Endodermal cell (in vitro differentiated cells): ENCODE data around the gene PRKCE. TPM values are rescaled to one million over a fixed set of nuclear protein-coding genes. Genes with fewer than 3 reads are reported as not detected.
A peak's percentile ranks its signal among the peaks of the same experiment; 100 is the strongest.

Experiments used
- DNase-seq: peaks from one replicate; pipeline ENCODE4 v3.0.0-alpha.2; 2017
- H3K27ac ChIP-seq: 2 replicates; pipeline ENCODE4 v1.5.1; 2013; ENCODE audit warnings: mild to moderate bottlenecking, low read depth, low read length, moderate library complexity
- H3K27me3 ChIP-seq: 2 replicates; pipeline ENCODE4 v1.6.1; 2013; ENCODE audit warnings: mild to moderate bottlenecking, low read length, moderate library complexity; ENCODE audit not compliant: insufficient read depth, control insufficient read depth, poor library complexity, severe bottlenecking
- H3K36me3 ChIP-seq: 2 replicates; pipeline ENCODE4 v1.7.0; 2013; ENCODE audit warnings: mild to moderate bottlenecking, low read length, moderate library complexity; ENCODE audit not compliant: control insufficient read depth, insufficient read depth
- H3K4me1 ChIP-seq: one replicate; pipeline ENCODE4 v1.7.0; 2013; ENCODE audit warnings: low read length; ENCODE audit not compliant: control insufficient read depth, insufficient read depth
- H3K4me3 ChIP-seq: 2 replicates; pipeline ENCODE4 v1.5.1; 2013; ENCODE audit warnings: mild to moderate bottlenecking, low read length, moderate library complexity
- H3K9ac ChIP-seq: 2 replicates; pipeline ENCODE4 v1.6.1; 2013; ENCODE audit warnings: mild to moderate bottlenecking, low read length, moderate library complexity; ENCODE audit not compliant: poor library complexity, severe bottlenecking; ENCODE audit errors: extremely low read depth
- H3K9me3 ChIP-seq: 2 replicates; pipeline ENCODE4 v1.6.1; 2013; ENCODE audit warnings: mild to moderate bottlenecking, low read length, moderate library complexity; ENCODE audit not compliant: control insufficient read depth
- H3K27ac Mint-ChIP-seq: 2 replicates; pipeline ENCODE4 v1.8.0; 2020; ENCODE audit warnings: mixed read lengths
- H3K27me3 Mint-ChIP-seq: 2 replicates; pipeline ENCODE4 v1.8.0; 2021; ENCODE audit warnings: mild to moderate bottlenecking, mixed read lengths; ENCODE audit not compliant: insufficient read depth
- H3K36me3 Mint-ChIP-seq: 2 replicates; pipeline ENCODE4 v1.8.0; 2020; ENCODE audit warnings: low read depth, mixed read lengths
- H3K4me1 Mint-ChIP-seq: 2 replicates; pipeline ENCODE4 v1.8.0; 2020; ENCODE audit warnings: mixed read lengths
- H3K4me3 Mint-ChIP-seq: 2 replicates; pipeline ENCODE4 v1.8.0; 2020; ENCODE audit warnings: mild to moderate bottlenecking, moderate library complexity, mixed read lengths
- H3K9me3 Mint-ChIP-seq: 2 replicates; pipeline ENCODE4 v1.8.0; 2020; ENCODE audit warnings: mild to moderate bottlenecking, mixed read lengths
- CTCF ChIP-seq: fragments of 200-600 bp; sonication (generic); conservative IDR thresholded peaks from 2 replicates; pipeline ENCODE4 v1.5.0; 2021; ENCODE audit warnings: antibody characterized with exemption, mild to moderate bottlenecking
- WGBS, 2 experiments: methylation state at CpG; one replicate each; pipeline versions ENCODE4 v1.1.5 to v1.1.7; 2013; ENCODE audit warnings: missing lambda C conversion rate in 2 of 2, mixed read lengths in 1 of 2; ENCODE audit not compliant: insufficient coverage in 1 of 2, insufficient read length in 1 of 2; 5-methylcytosine and 5-hydroxymethylcytosine counted together
- total RNA-seq, 2 donors: library from RNA; stranded (reverse); fragmentation: NEBNext Ultra II Directional in 1 of 2; extraction: Animal tissue kit (Norgen Biotek cat#: 25700) in 1 of 2; gene quantifications; 2 replicates in 1 of 2; 3 replicates in 1 of 2; pipeline ENCODE4 v1.2.1, GENCODE V29; 2021

PRKCE gene
- total RNA-seq, 2 donors from 2014 or later, result 1.4 to 1.7 TPM

GRCh38 chr2:46161911-46162310 lies 510.4 kb downstream of the PRKCE start:
- TF ChIP-seq CTCF, result no peak
- no peak overlapping the region for H3K27ac ChIP-seq
- H3K4me1 ChIP-seq, result peaks cover 2% of the 10 kb centered on the region
- 90 to 100% methylated on average over 3 of the region's 3 CpGs for WGBS, 2 experiments
- Mint-ChIP-seq H3K27me3 (peaks cover 72% of the 10 kb centered on the region), H3K4me3 (no peak overlapping the region), H3K9me3 (no peaks in the 10 kb centered on the region), H3K27ac (no peak overlapping the region), H3K36me3 (no peaks in the 10 kb centered on the region), H3K4me1 (peaks cover 7% of the 10 kb centered on the region)
- peak; percentile 40 for DNase-seq
- H3K9me3 ChIP-seq, result no peaks in the 10 kb centered on the region
- H3K27me3 ChIP-seq, result peaks cover 35% of the 10 kb centered on the region
- no peak overlapping the region for H3K9ac ChIP-seq
- H3K4me3 ChIP-seq, result no peak overlapping the region
- no peaks in the 10 kb centered on the region for H3K36me3 ChIP-seq

GRCh38 chr2:46162329-46163097 lies 511.0 kb downstream of the PRKCE start:
- peak; percentile 24 for DNase-seq
- Histone ChIP-seq H3K27me3 (peaks cover 29% of the 10 kb centered on the region), H3K27ac (no peak overlapping the region), H3K4me1 (peaks cover 2% of the 10 kb centered on the region), H3K4me3 (no peak overlapping the region), H3K36me3 (no peaks in the 10 kb centered on the region), H3K9me3 (no peaks in the 10 kb centered on the region), H3K9ac (no peak overlapping the region)
- Mint-ChIP-seq H3K27me3 (peaks cover 70% of the 10 kb centered on the region), H3K4me3 (no peak overlapping the region), H3K9me3 (no peaks in the 10 kb centered on the region), H3K27ac (no peak overlapping the region), H3K36me3 (no peaks in the 10 kb centered on the region), H3K4me1 (peaks cover 7% of the 10 kb centered on the region)
- WGBS, 2 experiments, result 85 to 88% methylated on average over 9 to 11 of the region's 11 CpGs
- TF ChIP-seq CTCF, result no peak

- WGBS, 2 experiments, result 88 to 100% methylated on average over 1 to 3 of the region's 3 CpGs
- Mint-ChIP-seq H3K4me3 (no peak overlapping the region), H3K27ac (no peak overlapping the region), H3K4me1 (peaks cover 7% of the 10 kb centered on the region), H3K27me3 (peaks cover 64% of the 10 kb centered on the region), H3K9me3 (no peaks in the 10 kb centered on the region), H3K36me3 (no peaks in the 10 kb centered on the region)
- no peaks in the 10 kb centered on the region for H3K9me3 ChIP-seq
- DNase-seq, result no peak
- peaks cover 23% of the 10 kb centered on the region for H3K27me3 ChIP-seq
- TF ChIP-seq CTCF, result no peak
- no peaks in the 10 kb centered on the region for H3K36me3 ChIP-seq
- H3K4me3 ChIP-seq, result no peak overlapping the region
- no peak overlapping the region for H3K27ac ChIP-seq
- no peak overlapping the region for H3K9ac ChIP-seq
- peaks cover 2% of the 10 kb centered on the region for H3K4me1 ChIP-seq
Observed at GRCh38 chr2:46163098-46163430, 511.6 kb downstream of the PRKCE start.
